ENCODE data around the gene ERF.

The ERF gene

GRCh38 chr19:42292042-42292960, 37.4 kb upstream of the ERF start:
- no peak for TF ChIP-seq CTCF (IDR thresholded peaks at IDR 0.05; ENCODE audit: control extremely low read depth, extremely low read depth, low read depth, missing control alignments)
- no peak for DNase-seq (ENCODE audit: extremely low spot score)
- POLR2A ChIA-PET: no interaction called here
- CTCF ChIA-PET: no interaction called here

- DNase-seq (ENCODE audit: extremely low spot score): no peak
- no peak for TF ChIP-seq CTCF (IDR thresholded peaks at IDR 0.05; ENCODE audit: control extremely low read depth, extremely low read depth, low read depth, missing control alignments)
- CTCF ChIA-PET: no interaction called here
- POLR2A ChIA-PET: no interaction called here
These were observed 36.5 kb upstream of the ERF start for GRCh38 chr19:42291435-42291810.

- CTCF ChIA-PET: interaction anchor here (1.5 kb wide), 1 partner anchor 92 kb away, joined by 3 read pairs; no protein-coding TSS in a partner anchor
- POLR2A ChIA-PET: no interaction called here
- peak; percentile 37 for TF ChIP-seq CTCF (IDR thresholded peaks at IDR 0.05; ENCODE audit: control extremely low read depth, extremely low read depth, low read depth, missing control alignments)
- no peak for DNase-seq (ENCODE audit: extremely low spot score)
These were observed 35.9 kb upstream of the ERF start for GRCh38 chr19:42290523-42291434.

- DNase-seq (ENCODE audit: extremely low spot score): no peak
- CTCF ChIA-PET: interaction anchor here (1.5 kb wide), 1 partner anchor 91 kb away, joined by 3 read pairs; no protein-coding TSS in a partner anchor
- POLR2A ChIA-PET: no interaction called here
- TF ChIP-seq CTCF (IDR thresholded peaks at IDR 0.05; ENCODE audit: control extremely low read depth, extremely low read depth, low read depth, missing control alignments): no peak
These were observed 35.2 kb upstream of the ERF start for GRCh38 chr19:42290136-42290522.

- no peak for TF ChIP-seq CTCF (IDR thresholded peaks at IDR 0.05; ENCODE audit: control extremely low read depth, extremely low read depth, low read depth, missing control alignments)
- ChIA-PET POLR2A (no interaction called here), CTCF (interaction anchor here (1.5 to 4.7 kb wide), 3 partner anchors 8 to 91 kb away, joined by 3 to 20 read pairs (median 9); no protein-coding TSS in a partner anchor)
- DNase-seq (ENCODE audit: extremely low spot score): no peak
These were observed 34.7 kb upstream of the ERF start for GRCh38 chr19:42289556-42290041.

- CTCF ChIA-PET: interaction anchor here (0.8 to 4.7 kb wide), 5 partner anchors 8 to 90 kb away, joined by 3 to 20 read pairs (median 3); partner anchors contain the start of genes PAFAH1B3 and PRR19
- POLR2A ChIA-PET: no interaction called here
- TF ChIP-seq CTCF (IDR thresholded peaks at IDR 0.05; ENCODE audit: control extremely low read depth, extremely low read depth, low read depth, missing control alignments): no peak
These were observed 34.1 kb upstream of the ERF start for GRCh38 chr19:42288881-42289555.

More at GRCh38 chr19:42288881-42289555, 34.1 kb upstream of the ERF start:
- no peak for DNase-seq (ENCODE audit: extremely low spot score)
